H1 (cell line): ENCODE measurements around the gene MAGI2. TPM values are rescaled to one million over a fixed set of nuclear protein-coding genes. Genes with fewer than 3 reads are reported as not detected.

Source experiments
- CTCF ChIA-PET: fragments of 300-600 bp; sonication (Branson Sonifier 250); formaldehyde crosslinking; loops from one replicate; lab custom pipeline; 2021; ENCODE audit not compliant: partially characterized antibody; lab: Charles Lee
- POLR2A ChIA-PET: fragments of 300-600 bp; sonication (Branson Sonifier 250); formaldehyde crosslinking; loops from one replicate; lab custom pipeline; 2021; ENCODE audit warnings: inconsistent platforms; ENCODE audit not compliant: partially characterized antibody; lab: Charles Lee
- DNase-seq, 2 experiments: peaks; one replicate each; pipeline versions ENCODE4 v3.0.0 to v3.0.0-alpha.2; 2010 to 2022; ENCODE audit warnings: low spot score in 2 of 2, low read depth in 1 of 2, mixed read lengths in 1 of 2
- FAIRE-seq: peaks from 2 replicates; lab custom pipeline; 2011; peaks lifted over from hg19 to GRCh38; lab: Jason Lieb, UNC
- H2AFZ ChIP-seq: 2 replicates; pipeline ENCODE4 v1.8.1; 2012; ENCODE audit warnings: low read length, inconsistent platforms
- H2AK5ac ChIP-seq: 2 replicates; pipeline ENCODE4 v1.6.1; 2013; ENCODE audit warnings: low read depth, low read length
- H2BK120ac ChIP-seq: replicated peaks from 2 replicates; pipeline ENCODE3; 2013; ENCODE audit warnings: low read depth, low read length, inconsistent platforms
- H2BK12ac ChIP-seq: 2 replicates; pipeline ENCODE4 v1.6.1; 2013; ENCODE audit warnings: low read depth, low read length
- H2BK15ac ChIP-seq: 2 replicates; pipeline ENCODE4 v1.6.1; 2013; ENCODE audit warnings: low read length
- H2BK20ac ChIP-seq: 2 replicates; pipeline ENCODE4 v1.6.1; 2013; ENCODE audit warnings: low read length
- H2BK5ac ChIP-seq: 2 replicates; pipeline ENCODE4 v1.6.1; 2013; ENCODE audit warnings: low read depth, low read length
- H3K14ac ChIP-seq: 2 replicates; pipeline ENCODE4 v1.6.1; 2013; ENCODE audit warnings: inconsistent platforms; ENCODE audit not compliant: insufficient read length
- H3K18ac ChIP-seq: 2 replicates; pipeline ENCODE4 v1.6.1; 2013; ENCODE audit warnings: low read length; ENCODE audit errors: extremely low read depth
- H3K23ac ChIP-seq: 2 replicates; pipeline ENCODE4 v1.6.1; 2013; ENCODE audit warnings: inconsistent platforms; ENCODE audit not compliant: insufficient read length
- H3K23me2 ChIP-seq: 2 replicates; pipeline ENCODE4 v1.6.1; 2013; ENCODE audit warnings: low read depth, low read length
- H3K27ac ChIP-seq: 2 replicates; pipeline ENCODE4 v1.6.1; 2011; ENCODE audit warnings: low read depth, low read length, inconsistent platforms
- H3K27me3 ChIP-seq, 4 experiments: replicated peaks in 1 of 4; 1 replicate in 1 of 4; 2 replicates in 3 of 4; pipeline versions ENCODE4 v1.6.1 to v1.8.1; 2011 to 2013; ENCODE audit warnings: low read length in 3 of 4, mild to moderate bottlenecking in 3 of 4, inconsistent platforms in 2 of 4, mixed read lengths in 2 of 4, moderate library complexity in 1 of 4; ENCODE audit not compliant: control insufficient read depth in 3 of 4, insufficient read depth in 3 of 4; ENCODE audit errors: extremely low read depth in 1 of 4
- H3K36me3 ChIP-seq, 4 experiments: 2 replicates each; pipeline versions ENCODE4 v1.6.1 to v1.8.1; 2011 to 2013; ENCODE audit warnings: mild to moderate bottlenecking in 4 of 4, low read length in 3 of 4, moderate library complexity in 2 of 4, control low read depth in 1 of 4, inconsistent platforms in 1 of 4; ENCODE audit not compliant: insufficient read depth in 4 of 4, control insufficient read depth in 2 of 4
- H3K4ac ChIP-seq: replicated peaks from 2 replicates; pipeline ENCODE3; 2013; ENCODE audit warnings: low read length, low read depth, mixed read lengths, inconsistent platforms; ENCODE audit not compliant: insufficient read length
- H3K4me1 ChIP-seq, 4 experiments: replicated peaks in 1 of 4; 1 replicate in 1 of 4; 2 replicates in 3 of 4; pipeline versions ENCODE4 v1.6.1 to v1.8.1; 2011 to 2013; ENCODE audit warnings: low read length in 3 of 4, inconsistent platforms in 2 of 4, mixed read lengths in 1 of 4; ENCODE audit not compliant: insufficient read depth in 4 of 4, control insufficient read depth in 3 of 4
- H3K4me2 ChIP-seq, 2 experiments: 2 replicates each; pipeline versions ENCODE4 v1.6.1 to v1.8.1; 2011 to 2013; ENCODE audit warnings: low read depth in 2 of 2, low read length in 2 of 2, control low read depth in 1 of 2, inconsistent platforms in 1 of 2, mild to moderate bottlenecking in 1 of 2; ENCODE audit not compliant: insufficient read depth in 1 of 2
- H3K4me3 ChIP-seq, 4 experiments: fragments of 200-600, 300-600 bp in 1 of 4; sonication (generic), shearing (Covaris generic), sonication (Bioruptor Twin) in 1 of 4; 2 replicates each; pipeline versions ENCODE4 v1.5.1 to v1.8.1; 2011 to 2016; ENCODE audit warnings: low read length in 4 of 4, low read depth in 3 of 4, control low read depth in 2 of 4, inconsistent platforms in 2 of 4, mild to moderate bottlenecking in 2 of 4, mixed read lengths in 1 of 4, moderate library complexity in 1 of 4; ENCODE audit not compliant: insufficient read depth in 2 of 4; ENCODE audit errors: extremely low read depth in 1 of 4
- H3K56ac ChIP-seq: replicated peaks from 2 replicates; pipeline ENCODE3; 2013; ENCODE audit warnings: low read depth, mild to moderate bottlenecking, mixed read lengths, low read length, inconsistent platforms; ENCODE audit not compliant: insufficient read length
- H3K79me1 ChIP-seq: 2 replicates; pipeline ENCODE4 v1.6.1; 2013; ENCODE audit warnings: low read depth, low read length, control low read depth
- H3K79me2 ChIP-seq, 2 experiments: 2 replicates each; pipeline versions ENCODE4 v1.6.1 to v1.8.1; 2012 to 2013; ENCODE audit warnings: low read length in 2 of 2, mild to moderate bottlenecking in 2 of 2, inconsistent platforms in 1 of 2; ENCODE audit not compliant: insufficient read depth in 2 of 2, control insufficient read depth in 1 of 2
- H3K9ac ChIP-seq, 4 experiments: replicated peaks in 1 of 4; 1 replicate in 1 of 4; 2 replicates in 3 of 4; pipeline versions ENCODE4 v1.6.1 to v1.8.1; 2011 to 2013; ENCODE audit warnings: low read depth in 3 of 4, low read length in 3 of 4, control low read depth in 2 of 4, mild to moderate bottlenecking in 2 of 4, moderate library complexity in 2 of 4, inconsistent platforms in 1 of 4; ENCODE audit errors: extremely low read depth in 1 of 4
- H3K9me3 ChIP-seq, 2 experiments: 2 replicates each; pipeline versions ENCODE4 v1.6.1 to v1.8.1; 2012 to 2013; ENCODE audit warnings: mild to moderate bottlenecking in 2 of 2, moderate library complexity in 2 of 2, control low read depth in 1 of 2, inconsistent platforms in 1 of 2, low read depth in 1 of 2, low read length in 1 of 2, mixed read lengths in 1 of 2; ENCODE audit not compliant: insufficient read depth in 2 of 2
- H4K20me1 ChIP-seq, 2 experiments: replicated peaks in 1 of 2; 2 replicates each; pipeline versions ENCODE3 to v1.8.1; 2011 to 2013; ENCODE audit warnings: inconsistent platforms in 2 of 2, low read length in 2 of 2, mild to moderate bottlenecking in 1 of 2; ENCODE audit not compliant: insufficient read depth in 2 of 2, control insufficient read depth in 1 of 2
- H4K5ac ChIP-seq: 2 replicates; pipeline ENCODE4 v1.6.1; 2013; ENCODE audit warnings: low read length, low read depth, mixed read lengths, inconsistent platforms; ENCODE audit not compliant: insufficient read length
- H4K8ac ChIP-seq: 2 replicates; pipeline ENCODE4 v1.8.0; 2013; ENCODE audit warnings: mild to moderate bottlenecking, moderate library complexity, low read length, inconsistent platforms; ENCODE audit not compliant: insufficient read depth; ENCODE audit errors: extremely low read depth
- H4K91ac ChIP-seq: replicated peaks from 2 replicates; pipeline ENCODE3; 2013; ENCODE audit warnings: low read length, mixed read lengths, inconsistent platforms; ENCODE audit not compliant: insufficient read length
- MAFK ChIP-seq: IDR thresholded peaks from 2 replicates; pipeline ENCODE4 v1.6.1; 2012; ENCODE audit warnings: low read depth, mild to moderate bottlenecking, improper control_type of control experiment, low read length
- NRF1 ChIP-seq: IDR thresholded peaks from 2 replicates; pipeline ENCODE4 v1.6.1; 2011; ENCODE audit warnings: mild to moderate bottlenecking, low read depth, low read length, improper control_type of control experiment
- SIRT6 ChIP-seq: IDR thresholded peaks from one replicate; pipeline ENCODE4 v1.7.1; 2012; ENCODE audit warnings: low read length, inconsistent platforms
- ZNF274 ChIP-seq: IDR thresholded peaks from 2 replicates; pipeline ENCODE4 v1.7.0; 2012; ENCODE audit warnings: low read length, borderline replicate concordance; ENCODE audit errors: extremely low read depth
- WGBS, 2 experiments: shearing (Covaris generic) in 1 of 2; methylation state at CpG; one replicate each; pipeline versions ENCODE4 v1.1.6 to v1.1.7; 2013 to 2015; ENCODE audit warnings: low lambda C conversion rate in 2 of 2, mixed read lengths in 2 of 2, inconsistent platforms in 1 of 2, low coverage in 1 of 2, missing lambda C conversion rate in 1 of 2; ENCODE audit not compliant: insufficient replicate concordance in 2 of 2, insufficient coverage in 1 of 2, insufficient read length in 1 of 2; ENCODE audit errors: extremely low coverage in 1 of 2, missing lambda C conversion rate in 1 of 2; 5-methylcytosine and 5-hydroxymethylcytosine counted together
- polyA plus RNA-seq, 7 experiments: library from polyadenylated mRNA; depleted of rRNA in 3 of 7; stranded (reverse) in 5 of 7; unstranded in 2 of 7; fragments of >200 nt in 5 of 7; fragments of 200-250 nt in 2 of 7; gene quantifications; 1 replicate in 5 of 7; 2 replicates in 1 of 7; 4 replicates in 1 of 7; pipeline versions ENCODE4 v1.2.1 to v1.2.3, GENCODE V29; 2011 to 2013; ENCODE audit warnings: missing spikeins in 2 of 7, mixed read lengths in 2 of 7
- total RNA-seq: library from RNA; stranded (reverse); fragmentation: NEBNext Ultra II Directional; extraction: Animal tissue kit (Norgen Biotek cat#: 25700); gene quantifications from 2 replicates; pipeline ENCODE4 v1.2.1, GENCODE V29; 2021

MAGI2 gene
- total and polyA plus RNA-seq, 2 of the 8 experiments (the other 6 are each of a cell fraction or from before 2014, with no cell fraction given) = 6.0 to 27.3 TPM

DNA sequence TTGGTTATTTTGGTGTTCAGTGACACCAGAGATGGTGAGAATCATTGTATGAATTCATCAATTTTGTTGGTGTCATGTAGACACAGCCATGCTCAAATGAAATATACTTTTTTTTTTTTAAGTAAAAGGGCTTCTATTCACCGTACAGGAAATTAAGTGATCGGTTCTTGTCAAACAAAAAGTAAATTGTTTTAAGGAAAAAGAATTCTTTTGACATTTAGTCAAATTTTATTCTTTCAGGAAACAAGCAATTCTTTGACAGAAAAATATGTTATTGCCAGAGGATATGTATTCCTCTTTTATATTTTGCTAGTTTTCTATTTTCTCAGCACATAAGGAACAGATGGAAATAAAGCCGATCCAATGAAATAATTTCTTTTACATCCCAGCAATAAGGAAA lies 551.9 kb downstream of the MAGI2 start:
- no peak overlapping the region for H3K18ac ChIP-seq
- H3K23ac ChIP-seq = no peak overlapping the region
- H2BK12ac ChIP-seq = no peak overlapping the region
- H3K4me2 ChIP-seq = no peak overlapping the region
- no peak overlapping the region for H3K4ac ChIP-seq
- no peak for FAIRE-seq
- H3K27me3 ChIP-seq = no peaks in the 10 kb centered on the region
- no peak overlapping the region for H4K91ac ChIP-seq
- DNase-seq = no peak
- ChIA-PET POLR2A (no interaction called here), CTCF (no interaction called here)
- no peak overlapping the region for H4K5ac ChIP-seq
- H2BK20ac ChIP-seq = no peak overlapping the region
- 93% methylated on average over 3 of the region's 3 CpGs; no CpG with 5 or more reads in 1 of the 2 experiments for WGBS, 2 experiments
- H3K27ac ChIP-seq = no peak overlapping the region
- H3K56ac ChIP-seq = no peak overlapping the region
- H3K14ac ChIP-seq = no peak overlapping the region
- no peak overlapping the region for H2AFZ ChIP-seq
- no peaks in the 10 kb centered on the region for H3K79me2 ChIP-seq
- no peak overlapping the region for H2AK5ac ChIP-seq
- H3K9me3 ChIP-seq = no peaks in the 10 kb centered on the region
- H3K36me3 ChIP-seq = no peaks in the 10 kb centered on the region
- no peaks in the 10 kb centered on the region for H3K4me1 ChIP-seq
- H2BK5ac ChIP-seq = no peak overlapping the region
- H3K9ac ChIP-seq = no peak overlapping the region
- H4K8ac ChIP-seq = no peak overlapping the region
- TF ChIP-seq ZNF274 = no peak
- TF ChIP-seq MAFK = no peak
- TF ChIP-seq SIRT6 = no peak
- no peak for TF ChIP-seq NRF1
- H3K23me2 ChIP-seq = no peaks in the 10 kb centered on the region
- H3K79me1 ChIP-seq = no peaks in the 10 kb centered on the region
- H3K4me3 ChIP-seq = no peak overlapping the region
- no peak overlapping the region for H2BK120ac ChIP-seq
- no peaks in the 10 kb centered on the region for H4K20me1 ChIP-seq
- H2BK15ac ChIP-seq = no peak overlapping the region
